GM21723 (cell line): ENCODE data around the gene MYH16.
"Not testable (repeated sequence)": the region's sequence is repeated elsewhere in the genome, so short reads cannot be mapped to it uniquely, and the experiment has no call there.

Source experiments
- ATAC-seq: cut with Tn5 transposase; IDR thresholded peaks from one replicate; pipeline ENCODE4 v1.9.1; 2021; ENCODE audit warnings: mild to moderate bottlenecking, moderate library complexity; ENCODE audit not compliant: unreplicated experiment

The MYH16 gene

GRCh38 chr7:99301496-99301895, 28.9 kb downstream of the MYH16 start:
- no peak for ATAC-seq

- no peak for ATAC-seq
Measured at GRCh38 chr7:99305473-99306260, 33.0 kb downstream of the MYH16 start.

- ATAC-seq: no peak
Measured at GRCh38 chr7:99308461-99309074, 35.9 kb downstream of the MYH16 start.

GRCh38 chr7:99309111-99309510, 36.5 kb downstream of the MYH16 start:
- ATAC-seq: no peak

- ATAC-seq: no peak
Measured at GRCh38 chr7:99310004-99310403, 37.4 kb downstream of the MYH16 start.

- no peak for ATAC-seq
Measured at GRCh38 chr7:99311702-99312101, 39.1 kb downstream of the MYH16 start.

- ATAC-seq: no peak
Measured at GRCh38 chr7:99312316-99313203, 39.9 kb downstream of the MYH16 start.

- ATAC-seq: no peak
Measured at GRCh38 chr7:99313204-99313573, 40.5 kb downstream of the MYH16 start.

- no peak for ATAC-seq
Measured at GRCh38 chr7:99314504-99314903, 41.9 kb downstream of the MYH16 start.

- no peak for ATAC-seq
Measured at GRCh38 chr7:99320371-99320770, 47.7 kb downstream of the MYH16 start.

GRCh38 chr7:99322659-99323058, 50.0 kb downstream of the MYH16 start:
- ATAC-seq: not testable (repeated sequence)

- no peak for ATAC-seq
Measured at GRCh38 chr7:99324559-99324958, 51.9 kb downstream of the MYH16 start.

- peak; percentile 9 for ATAC-seq
Measured at GRCh38 chr7:99325001-99325493, 52.4 kb downstream of the MYH16 start.

GRCh38 chr7:99325592-99326407, 53.2 kb downstream of the MYH16 start, which contains the start of gene ARPC1A:
TSS of gene ARPC1A (plus strand) at chr7:99325898. CDS start at chr7:99333354, 7,456 bp downstream.
- ATAC-seq: peak; percentile 84

- no peak for ATAC-seq
Measured at GRCh38 chr7:99326408-99326782, 53.8 kb downstream of the MYH16 start.

- ATAC-seq: not testable (repeated sequence)
Measured at GRCh38 chr7:99330314-99330961, 57.8 kb downstream of the MYH16 start.

- no peak for ATAC-seq
Measured at GRCh38 chr7:99331002-99331401, 58.4 kb downstream of the MYH16 start.

GRCh38 chr7:99339595-99339994, 67.0 kb downstream of the MYH16 start:
- ATAC-seq: no peak

- ATAC-seq: no peak
Measured at GRCh38 chr7:99340659-99341058, 68.0 kb downstream of the MYH16 start.

- ATAC-seq: no peak
Measured at GRCh38 chr7:99344061-99344647, 71.5 kb downstream of the MYH16 start.
